ENCODE results near the gene HACL1. TPM values are rescaled to one million over a fixed set of nuclear protein-coding genes. Genes with fewer than 3 reads are reported as not detected.

HACL1 gene
- total and polyA plus RNA-seq, 11 donors: 7.2 to 21.5 (median 12.6) TPM

- TF ChIP-seq CTCF (IDR thresholded peaks at IDR 0.05) (no peak), POLR2A (IDR thresholded peaks at IDR 0.05) (no peak)
- Histone ChIP-seq H3K27me3 (no peaks in the 10 kb centered on the region), H3K27ac (peak overlapping the region in 4 of 12 donors; percentile 32 to 65 (median 41)), H3K4me1 (peaks cover 0 to 44% (median 26%) of the 10 kb centered on the region in 12 donors), H3K4me3 (no peak overlapping the region), H3K36me3 (no peaks in the 10 kb centered on the region), H3K9me3 (no peaks in the 10 kb centered on the region)
- no peak for ATAC-seq
- no peak for DNase-seq
- WGBS, 4 donors: 87 to 90% (median 88%) methylated on average over 12 of the region's 12 CpGs
- intact Hi-C loops (cut with DNase I): loop anchor here in 8 of 10 donors (2.0 to 10.0 kb wide), 7 partner anchors 176 to 616 kb away; partner anchors contain the start of gene GALNT15 (in 1 of the 8)
Measured at GRCh38 chr3:15631426-15632211, 30.2 kb upstream of the HACL1 start.

GRCh38 chr3:15630646-15631350 lies 29.4 kb upstream of the HACL1 start:
- H3K4me1 ChIP-seq: peaks cover 0 to 39% (median 25%) of the 10 kb centered on the region in 12 donors
- 25 to 41% (median 32%) methylated on average over 8 of the region's 8 CpGs for WGBS, 4 donors
- no peaks in the 10 kb centered on the region for H3K9me3 ChIP-seq
- TF ChIP-seq CTCF (IDR thresholded peaks at IDR 0.05) (no peak), POLR2A (IDR thresholded peaks at IDR 0.05) (no peak)
- ATAC-seq: peak in 2 of 4 donors; percentile 34 to 39
- DNase-seq: no peak
- H3K27me3 ChIP-seq: no peaks in the 10 kb centered on the region
- intact Hi-C loops (cut with DNase I): loop anchor here in 8 of 10 donors (1.0 to 10.0 kb wide), 9 partner anchors 177 to 617 kb away; partner anchors contain the start of gene GALNT15 (in 1 of the 8)
- peak overlapping the region in 9 of 12 donors; percentile 10 to 46 (median 30) for H3K4me3 ChIP-seq
- peak overlapping the region in 8 of 12 donors; percentile 35 to 65 (median 48) for H3K27ac ChIP-seq
- no peaks in the 10 kb centered on the region for H3K36me3 ChIP-seq

GRCh38 chr3:15629860-15630597 lies 28.7 kb upstream of the HACL1 start:
- ATAC-seq (peak; percentile 73 to 95 (median 92)), DNase-seq (peak in 4 of 5 donors; percentile 40 to 61 (median 52))
- intact Hi-C loops (cut with DNase I): loop anchor here (1.0 to 10.0 kb wide), 10 partner anchors 177 to 617 kb away; partner anchors contain the start of gene GALNT15 (in 1 of the 10)
- 44 to 52% (median 46%) methylated on average over 10 of the region's 10 CpGs for WGBS, 4 donors
- H3K27me3 ChIP-seq: no peaks in the 10 kb centered on the region
- H3K9me3 ChIP-seq: no peaks in the 10 kb centered on the region
- no peaks in the 10 kb centered on the region for H3K36me3 ChIP-seq
- H3K4me1 ChIP-seq: peaks cover 0 to 31% (median 20%) of the 10 kb centered on the region in 12 donors
- no peak for TF ChIP-seq POLR2A (IDR thresholded peaks at IDR 0.05)
- peak; percentile 54 to 87 (median 79) for TF ChIP-seq CTCF (IDR thresholded peaks at IDR 0.05)
- H3K4me3 ChIP-seq: peak overlapping the region in 9 of 12 donors; percentile 10 to 46 (median 30)
- peak overlapping the region in 7 of 12 donors; percentile 35 to 65 (median 48) for H3K27ac ChIP-seq
